NCI-H1930 (cell line): Measurements from ENCODE around the gene CCDC68.
A peak's percentile ranks its signal among the peaks of the same experiment; 100 is the strongest.

Experiments
- DNase-seq, 2 experiments: peaks; one replicate each; lab custom pipeline; 2025; lab: John Stamatoyannopoulos, UW

CCDC68 gene

GRCh38 chr18:54961016-54961423 lies 1.8 kb upstream of the CCDC68 start:
- DNase-seq = no peak

GRCh38 chr18:54960197-54960596 lies 936 bp upstream of the CCDC68 start:
- DNase-seq = no peak

- DNase-seq = no peak
Observed at GRCh38 chr18:54957996-54958395, 1.3 kb downstream of the CCDC68 start.

GRCh38 chr18:54957296-54957832 lies 1.9 kb downstream of the CCDC68 start:
- no peak for DNase-seq

- no peak for DNase-seq
Observed at GRCh38 chr18:54956506-54956905, 2.8 kb downstream of the CCDC68 start.

GRCh38 chr18:54952026-54952425 lies 7.2 kb downstream of the CCDC68 start:
- no peak for DNase-seq

- DNase-seq = peak in 1 of 2 experiments; percentile 43
Observed at GRCh38 chr18:54950221-54950620, 9.0 kb downstream of the CCDC68 start.

- no peak for DNase-seq
Observed at GRCh38 chr18:54949588-54949987, 9.7 kb downstream of the CCDC68 start.

- no peak for DNase-seq
Observed at GRCh38 chr18:54948350-54948837, 10.9 kb downstream of the CCDC68 start.

- no peak for DNase-seq
Observed at GRCh38 chr18:54947091-54947490, 12.2 kb downstream of the CCDC68 start.

- DNase-seq = no peak
Observed at GRCh38 chr18:54946149-54946581, 13.1 kb downstream of the CCDC68 start.

GRCh38 chr18:54945576-54946125 lies 13.6 kb downstream of the CCDC68 start:
- no peak for DNase-seq

GRCh38 chr18:54942569-54942968 lies 16.7 kb downstream of the CCDC68 start:
- DNase-seq = no peak

- no peak for DNase-seq
Observed at GRCh38 chr18:54942144-54942543, 17.1 kb downstream of the CCDC68 start.

- DNase-seq = no peak
Observed at GRCh38 chr18:54939361-54939917, 19.8 kb downstream of the CCDC68 start.

GRCh38 chr18:54938506-54938905 lies 20.8 kb downstream of the CCDC68 start:
- DNase-seq = no peak

- no peak for DNase-seq
Observed at GRCh38 chr18:54932472-54932871, 26.8 kb downstream of the CCDC68 start.

- no peak for DNase-seq
Observed at GRCh38 chr18:54931152-54931551, 28.1 kb downstream of the CCDC68 start.

- no peak for DNase-seq
Observed at GRCh38 chr18:54928236-54928635, 31.0 kb downstream of the CCDC68 start.

- no peak for DNase-seq
Observed at GRCh38 chr18:54926593-54927325, 32.5 kb downstream of the CCDC68 start.

GRCh38 chr18:54924948-54925347 lies 34.3 kb downstream of the CCDC68 start:
- no peak for DNase-seq

- DNase-seq = no peak
Observed at GRCh38 chr18:54923339-54923956, 35.8 kb downstream of the CCDC68 start.

GRCh38 chr18:54919412-54919811 lies 39.8 kb downstream of the CCDC68 start:
- no peak for DNase-seq
